ENCODE results near the gene GPR55.

GRCh38 chr2:230968921-230969658 lies 44.0 kb upstream of the GPR55 start:
- TF ChIP-seq, protein P1, sequence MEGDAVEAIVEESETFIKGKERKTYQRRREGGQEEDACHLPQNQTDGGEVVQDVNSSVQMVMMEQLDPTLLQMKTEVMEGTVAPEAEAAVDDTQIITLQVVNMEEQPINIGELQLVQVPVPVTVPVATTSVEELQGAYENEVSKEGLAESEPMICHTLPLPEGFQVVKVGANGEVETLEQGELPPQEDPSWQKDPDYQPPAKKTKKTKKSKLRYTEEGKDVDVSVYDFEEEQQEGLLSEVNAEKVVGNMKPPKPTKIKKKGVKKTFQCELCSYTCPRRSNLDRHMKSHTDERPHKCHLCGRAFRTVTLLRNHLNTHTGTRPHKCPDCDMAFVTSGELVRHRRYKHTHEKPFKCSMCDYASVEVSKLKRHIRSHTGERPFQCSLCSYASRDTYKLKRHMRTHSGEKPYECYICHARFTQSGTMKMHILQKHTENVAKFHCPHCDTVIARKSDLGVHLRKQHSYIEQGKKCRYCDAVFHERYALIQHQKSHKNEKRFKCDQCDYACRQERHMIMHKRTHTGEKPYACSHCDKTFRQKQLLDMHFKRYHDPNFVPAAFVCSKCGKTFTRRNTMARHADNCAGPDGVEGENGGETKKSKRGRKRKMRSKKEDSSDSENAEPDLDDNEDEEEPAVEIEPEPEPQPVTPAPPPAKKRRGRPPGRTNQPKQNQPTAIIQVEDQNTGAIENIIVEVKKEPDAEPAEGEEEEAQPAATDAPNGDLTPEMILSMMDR (IDR thresholded peaks at IDR 0.05; ENCODE audit: insufficient read depth, low read length), result no peak
- TF ChIP-seq, protein P2, sequence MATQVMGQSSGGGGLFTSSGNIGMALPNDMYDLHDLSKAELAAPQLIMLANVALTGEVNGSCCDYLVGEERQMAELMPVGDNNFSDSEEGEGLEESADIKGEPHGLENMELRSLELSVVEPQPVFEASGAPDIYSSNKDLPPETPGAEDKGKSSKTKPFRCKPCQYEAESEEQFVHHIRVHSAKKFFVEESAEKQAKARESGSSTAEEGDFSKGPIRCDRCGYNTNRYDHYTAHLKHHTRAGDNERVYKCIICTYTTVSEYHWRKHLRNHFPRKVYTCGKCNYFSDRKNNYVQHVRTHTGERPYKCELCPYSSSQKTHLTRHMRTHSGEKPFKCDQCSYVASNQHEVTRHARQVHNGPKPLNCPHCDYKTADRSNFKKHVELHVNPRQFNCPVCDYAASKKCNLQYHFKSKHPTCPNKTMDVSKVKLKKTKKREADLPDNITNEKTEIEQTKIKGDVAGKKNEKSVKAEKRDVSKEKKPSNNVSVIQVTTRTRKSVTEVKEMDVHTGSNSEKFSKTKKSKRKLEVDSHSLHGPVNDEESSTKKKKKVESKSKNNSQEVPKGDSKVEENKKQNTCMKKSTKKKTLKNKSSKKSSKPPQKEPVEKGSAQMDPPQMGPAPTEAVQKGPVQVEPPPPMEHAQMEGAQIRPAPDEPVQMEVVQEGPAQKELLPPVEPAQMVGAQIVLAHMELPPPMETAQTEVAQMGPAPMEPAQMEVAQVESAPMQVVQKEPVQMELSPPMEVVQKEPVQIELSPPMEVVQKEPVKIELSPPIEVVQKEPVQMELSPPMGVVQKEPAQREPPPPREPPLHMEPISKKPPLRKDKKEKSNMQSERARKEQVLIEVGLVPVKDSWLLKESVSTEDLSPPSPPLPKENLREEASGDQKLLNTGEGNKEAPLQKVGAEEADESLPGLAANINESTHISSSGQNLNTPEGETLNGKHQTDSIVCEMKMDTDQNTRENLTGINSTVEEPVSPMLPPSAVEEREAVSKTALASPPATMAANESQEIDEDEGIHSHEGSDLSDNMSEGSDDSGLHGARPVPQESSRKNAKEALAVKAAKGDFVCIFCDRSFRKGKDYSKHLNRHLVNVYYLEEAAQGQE (IDR thresholded peaks at IDR 0.05; ENCODE audit: insufficient replicate concordance, low read depth), result no peak
- TF ChIP-seq POLR2AphosphoS5 (IDR thresholded peaks at IDR 0.05; ENCODE audit: low read depth), result no peak
- no peak for TF ChIP-seq GABPA (IDR thresholded peaks at IDR 0.05; ENCODE audit: low read depth)

Measured in HL-60 (cell line).